ENCODE measurements around the gene IGSF9B. TPM values are rescaled to one million over a fixed set of nuclear protein-coding genes. Genes with fewer than 3 reads are reported as not detected.

Gene IGSF9B
- total RNA-seq, 2 experiments from 2014 or later, result 24.3 to 27.4 TPM

DNA sequence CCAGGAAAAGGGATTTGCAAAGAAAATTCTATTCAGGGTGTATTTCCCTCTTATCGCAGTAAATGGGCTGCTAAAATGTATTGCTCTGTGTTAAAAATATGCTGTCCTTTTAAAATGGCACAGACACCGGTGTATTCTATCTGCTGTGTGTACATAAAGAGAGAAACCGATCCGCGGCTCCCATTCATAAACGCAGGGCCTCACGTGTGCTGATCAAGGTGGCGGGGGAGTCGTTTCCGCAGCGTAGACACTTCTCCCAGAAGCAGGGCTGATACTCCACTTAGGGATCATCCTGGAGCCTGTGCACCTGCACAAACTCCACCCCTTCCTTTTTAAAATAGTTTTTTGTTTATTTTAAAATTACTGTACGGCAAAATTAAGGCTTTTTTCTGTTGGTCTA lies 26.1 kb upstream of the IGSF9B start:
- H3K27me3 Mint-ChIP-seq, result peaks cover 7% of the 10 kb centered on the region
- H3K27ac Mint-ChIP-seq, result no peak overlapping the region
- no peak for ATAC-seq (ENCODE audit: poor library complexity)

DNA sequence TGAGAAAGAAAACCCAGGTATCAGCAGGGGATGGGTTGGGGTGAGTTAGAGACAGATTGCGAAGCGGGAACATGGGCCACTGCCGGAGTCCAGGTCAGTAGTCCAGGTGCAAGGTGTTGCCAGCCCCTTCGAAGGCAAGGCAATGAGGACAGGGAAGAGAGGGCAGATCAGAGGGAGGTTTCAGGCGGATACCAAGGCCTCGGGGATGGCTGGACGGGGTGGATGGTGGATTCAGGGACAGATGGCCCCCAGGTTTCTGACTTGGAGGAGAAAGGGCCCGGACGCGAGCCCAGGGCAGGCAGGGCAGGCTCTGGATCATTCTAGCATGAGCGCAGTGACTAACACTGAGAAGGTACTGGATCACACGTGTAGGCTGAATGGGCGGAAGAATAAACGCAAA lies 25.4 kb upstream of the IGSF9B start:
- ATAC-seq (ENCODE audit: poor library complexity) (no peak), DNase-seq (no peak)
- Histone ChIP-seq H3K36me3 (ENCODE audit: insufficient read depth, low read length) (no peaks in the 10 kb centered on the region), H3K27ac (ENCODE audit: low read depth in 1 of 2, low read length in 2 of 2) (no peak overlapping the region), H3K4me1 (ENCODE audit: insufficient read depth, low read length) (no peaks in the 10 kb centered on the region), H3K4me3 (ENCODE audit: low read length) (no peak overlapping the region), H3K9me3 (ENCODE audit: control insufficient read depth in 1 of 2, insufficient read depth in 1 of 2, low read length in 2 of 2) (no peaks in the 10 kb centered on the region), H3K27me3 (ENCODE audit: control insufficient read depth in 1 of 2, insufficient read depth in 2 of 2, low read length in 2 of 2) (no peaks in the 10 kb centered on the region)
- H3K36me3 Mint-ChIP-seq (ENCODE audit: low read depth), result no peaks in the 10 kb centered on the region
- no peak overlapping the region for H3K4me3 Mint-ChIP-seq
- H3K27me3 Mint-ChIP-seq, result peaks cover 7% of the 10 kb centered on the region
- POLR2A ChIA-PET, result no interaction called here
- H3K4me1 Mint-ChIP-seq (ENCODE audit: low read depth), result no peaks in the 10 kb centered on the region
- TF ChIP-seq, protein P1, sequence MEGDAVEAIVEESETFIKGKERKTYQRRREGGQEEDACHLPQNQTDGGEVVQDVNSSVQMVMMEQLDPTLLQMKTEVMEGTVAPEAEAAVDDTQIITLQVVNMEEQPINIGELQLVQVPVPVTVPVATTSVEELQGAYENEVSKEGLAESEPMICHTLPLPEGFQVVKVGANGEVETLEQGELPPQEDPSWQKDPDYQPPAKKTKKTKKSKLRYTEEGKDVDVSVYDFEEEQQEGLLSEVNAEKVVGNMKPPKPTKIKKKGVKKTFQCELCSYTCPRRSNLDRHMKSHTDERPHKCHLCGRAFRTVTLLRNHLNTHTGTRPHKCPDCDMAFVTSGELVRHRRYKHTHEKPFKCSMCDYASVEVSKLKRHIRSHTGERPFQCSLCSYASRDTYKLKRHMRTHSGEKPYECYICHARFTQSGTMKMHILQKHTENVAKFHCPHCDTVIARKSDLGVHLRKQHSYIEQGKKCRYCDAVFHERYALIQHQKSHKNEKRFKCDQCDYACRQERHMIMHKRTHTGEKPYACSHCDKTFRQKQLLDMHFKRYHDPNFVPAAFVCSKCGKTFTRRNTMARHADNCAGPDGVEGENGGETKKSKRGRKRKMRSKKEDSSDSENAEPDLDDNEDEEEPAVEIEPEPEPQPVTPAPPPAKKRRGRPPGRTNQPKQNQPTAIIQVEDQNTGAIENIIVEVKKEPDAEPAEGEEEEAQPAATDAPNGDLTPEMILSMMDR (IDR thresholded peaks at IDR 0.05), result no peak
- CTCF ChIA-PET, result interaction anchor here (0.8 kb wide), 1 partner anchor 19 kb away, joined by 3 read pairs; no protein-coding TSS in a partner anchor
- H3K27ac Mint-ChIP-seq, result no peak overlapping the region
- H3K9me3 Mint-ChIP-seq, result no peaks in the 10 kb centered on the region
- intact Hi-C loops (cut with DNase I, micrococcal nuclease), result no loop called here

More for the DNA sequence above, 26.1 kb upstream of the IGSF9B start:
- H3K9me3 Mint-ChIP-seq, result no peaks in the 10 kb centered on the region
- Histone ChIP-seq H3K4me1 (ENCODE audit: insufficient read depth, low read length) (no peaks in the 10 kb centered on the region), H3K36me3 (ENCODE audit: insufficient read depth, low read length) (no peaks in the 10 kb centered on the region), H3K9me3 (ENCODE audit: control insufficient read depth in 1 of 2, insufficient read depth in 1 of 2, low read length in 2 of 2) (no peaks in the 10 kb centered on the region), H3K4me3 (ENCODE audit: low read length) (no peak overlapping the region), H3K27ac (ENCODE audit: low read depth in 1 of 2, low read length in 2 of 2) (no peak overlapping the region), H3K27me3 (ENCODE audit: control insufficient read depth in 1 of 2, insufficient read depth in 2 of 2, low read length in 2 of 2) (no peaks in the 10 kb centered on the region)
- H3K4me3 Mint-ChIP-seq, result no peak overlapping the region
- intact Hi-C loops (cut with DNase I, micrococcal nuclease), result no loop called here
- CTCF ChIA-PET, result no interaction called here
- no peaks in the 10 kb centered on the region for H3K36me3 Mint-ChIP-seq (ENCODE audit: low read depth)
- TF ChIP-seq, protein P1 (IDR thresholded peaks at IDR 0.05), result no peak
- POLR2A ChIA-PET, result no interaction called here
- no peak for DNase-seq
- no peaks in the 10 kb centered on the region for H3K4me1 Mint-ChIP-seq (ENCODE audit: low read depth)

DNA sequence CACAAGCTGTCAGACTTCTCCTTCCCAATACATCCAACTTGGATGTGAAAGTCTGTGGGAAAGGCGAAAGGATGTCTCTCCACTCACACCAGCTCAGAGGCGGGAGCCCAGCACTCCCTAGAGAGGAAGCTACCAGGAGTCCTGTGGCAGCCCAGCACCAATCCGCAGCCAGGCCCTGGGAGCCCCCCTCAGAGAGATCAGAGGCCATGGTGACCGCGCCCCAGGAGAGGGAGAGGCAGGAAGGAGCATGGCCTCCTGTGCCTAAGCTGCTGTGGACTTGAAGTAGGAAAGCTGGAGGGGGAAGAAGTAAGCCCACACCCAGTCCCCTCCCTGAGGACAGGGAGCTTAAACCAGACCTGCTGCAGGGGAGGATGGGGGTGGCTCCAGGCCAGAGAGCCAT lies 24.4 kb upstream of the IGSF9B start:
- no peak for ATAC-seq (ENCODE audit: poor library complexity)

More for the DNA sequence above, 24.4 kb upstream of the IGSF9B start:
- Mint-ChIP-seq H3K9me3 (no peaks in the 10 kb centered on the region), H3K27ac (no peak overlapping the region), H3K4me3 (no peak overlapping the region), H3K27me3 (peaks cover 7% of the 10 kb centered on the region), H3K4me1 (ENCODE audit: low read depth) (no peaks in the 10 kb centered on the region), H3K36me3 (ENCODE audit: low read depth) (no peaks in the 10 kb centered on the region)
- TF ChIP-seq, protein P1 (IDR thresholded peaks at IDR 0.05), result no peak
- H3K27ac ChIP-seq (ENCODE audit: low read depth in 1 of 2, low read length in 2 of 2), result no peak overlapping the region
- no peak overlapping the region for H3K4me3 ChIP-seq (ENCODE audit: low read length)
- H3K36me3 ChIP-seq (ENCODE audit: insufficient read depth, low read length), result no peaks in the 10 kb centered on the region
- no peak for DNase-seq
- intact Hi-C loops (cut with DNase I, micrococcal nuclease), result no loop called here
- no peaks in the 10 kb centered on the region for H3K27me3 ChIP-seq (ENCODE audit: control insufficient read depth in 1 of 2, insufficient read depth in 2 of 2, low read length in 2 of 2)
- H3K4me1 ChIP-seq (ENCODE audit: insufficient read depth, low read length), result no peaks in the 10 kb centered on the region
- H3K9me3 ChIP-seq (ENCODE audit: control insufficient read depth in 1 of 2, insufficient read depth in 1 of 2, low read length in 2 of 2), result no peaks in the 10 kb centered on the region
- POLR2A ChIA-PET, result no interaction called here
- CTCF ChIA-PET, result interaction anchor here (0.8 kb wide), 1 partner anchor 18 kb away, joined by 3 read pairs; no protein-coding TSS in a partner anchor
